Uterine smooth muscle cell (primary cell): ENCODE measurements around the gene ATXN7L3B. TPM values are rescaled to one million over a fixed set of nuclear protein-coding genes. Genes with fewer than 3 reads are reported as not detected.

Experiments
- total RNA-seq: library from RNA; depleted of rRNA; stranded (reverse); fragments of >200 nt; gene quantifications from 2 replicates; pipeline ENCODE4 v1.2.3, GENCODE V29; 2014

ATXN7L3B gene, protein sequence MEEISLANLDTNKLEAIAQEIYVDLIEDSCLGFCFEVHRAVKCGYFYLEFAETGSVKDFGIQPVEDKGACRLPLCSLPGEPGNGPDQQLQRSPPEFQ
- total RNA-seq: 21.6 and 25.0 TPM in 2 replicates

DNA sequence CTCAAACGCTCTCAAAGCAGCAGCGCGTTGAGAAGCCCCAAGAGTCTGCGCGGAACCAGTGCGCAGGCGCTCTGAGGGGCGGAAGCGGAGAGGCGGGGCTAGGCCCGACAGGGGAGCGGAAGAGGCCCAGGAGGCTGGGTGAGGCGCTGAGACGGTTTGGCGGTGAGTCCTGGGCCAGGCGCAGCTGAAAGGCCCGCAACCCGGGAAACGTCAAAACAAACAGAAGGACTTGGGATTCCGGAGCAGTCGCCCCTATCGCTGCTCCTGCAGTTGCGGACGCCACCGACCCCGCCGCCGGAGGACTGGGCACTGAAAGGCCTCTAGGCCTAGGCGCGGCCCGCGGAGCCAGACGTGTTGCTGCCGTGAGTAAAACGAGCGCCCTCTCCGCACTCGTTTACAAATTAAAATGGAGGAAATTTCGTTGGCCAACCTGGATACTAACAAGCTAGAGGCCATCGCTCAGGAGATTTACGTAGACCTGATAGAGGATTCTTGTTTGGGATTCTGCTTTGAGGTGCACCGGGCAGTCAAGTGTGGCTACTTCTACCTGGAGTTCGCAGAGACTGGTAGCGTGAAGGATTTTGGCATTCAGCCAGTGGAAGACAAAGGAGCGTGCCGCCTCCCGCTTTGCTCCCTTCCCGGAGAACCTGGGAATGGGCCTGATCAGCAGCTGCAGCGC is at the start of gene ATXN7L3B:
Gene ATXN7L3B, plus strand, starts transcription at position 129 of the 679 bp plus-strand sequence. Its CDS starts 278 bp downstream, at position 407.

